ENCODE results near the gene BBS1. TPM values are rescaled to one million over a fixed set of nuclear protein-coding genes. Genes with fewer than 3 reads are reported as not detected.

The BBS1 gene
- total RNA-seq, 1 donor from 2014 or later: 8.2 TPM

GRCh38 chr11:66546966-66547661, 36.7 kb downstream of the BBS1 start:
- Histone ChIP-seq H3K27me3 (ENCODE audit: control insufficient read depth, insufficient read depth, low read length) (peaks cover 5% of the 10 kb centered on the region), H3K36me3 (ENCODE audit: control insufficient read depth, insufficient read depth, low read length) (peaks cover 9% of the 10 kb centered on the region), H3K4me3 (ENCODE audit: low read depth, low read length) (no peak overlapping the region)
- FAIRE-seq: no peak
- DNase-seq (ENCODE audit: low read depth): no peak
- TF ChIP-seq, protein P1, sequence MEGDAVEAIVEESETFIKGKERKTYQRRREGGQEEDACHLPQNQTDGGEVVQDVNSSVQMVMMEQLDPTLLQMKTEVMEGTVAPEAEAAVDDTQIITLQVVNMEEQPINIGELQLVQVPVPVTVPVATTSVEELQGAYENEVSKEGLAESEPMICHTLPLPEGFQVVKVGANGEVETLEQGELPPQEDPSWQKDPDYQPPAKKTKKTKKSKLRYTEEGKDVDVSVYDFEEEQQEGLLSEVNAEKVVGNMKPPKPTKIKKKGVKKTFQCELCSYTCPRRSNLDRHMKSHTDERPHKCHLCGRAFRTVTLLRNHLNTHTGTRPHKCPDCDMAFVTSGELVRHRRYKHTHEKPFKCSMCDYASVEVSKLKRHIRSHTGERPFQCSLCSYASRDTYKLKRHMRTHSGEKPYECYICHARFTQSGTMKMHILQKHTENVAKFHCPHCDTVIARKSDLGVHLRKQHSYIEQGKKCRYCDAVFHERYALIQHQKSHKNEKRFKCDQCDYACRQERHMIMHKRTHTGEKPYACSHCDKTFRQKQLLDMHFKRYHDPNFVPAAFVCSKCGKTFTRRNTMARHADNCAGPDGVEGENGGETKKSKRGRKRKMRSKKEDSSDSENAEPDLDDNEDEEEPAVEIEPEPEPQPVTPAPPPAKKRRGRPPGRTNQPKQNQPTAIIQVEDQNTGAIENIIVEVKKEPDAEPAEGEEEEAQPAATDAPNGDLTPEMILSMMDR (IDR thresholded peaks at IDR 0.05; ENCODE audit: insufficient read depth, low read length, severe bottlenecking): no peak

GRCh38 chr11:66547662-66548009, 37.2 kb downstream of the BBS1 start:
- TF ChIP-seq, protein P1 (IDR thresholded peaks at IDR 0.05; ENCODE audit: insufficient read depth, low read length, severe bottlenecking): no peak
- FAIRE-seq (no peak), DNase-seq (ENCODE audit: low read depth) (no peak)
- Histone ChIP-seq H3K4me3 (ENCODE audit: low read depth, low read length) (no peak overlapping the region), H3K36me3 (ENCODE audit: control insufficient read depth, insufficient read depth, low read length) (peaks cover 6% of the 10 kb centered on the region), H3K27me3 (ENCODE audit: control insufficient read depth, insufficient read depth, low read length) (peaks cover 5% of the 10 kb centered on the region)

- TF ChIP-seq, protein P1 (IDR thresholded peaks at IDR 0.05; ENCODE audit: insufficient read depth, low read length, severe bottlenecking): no peak
- Histone ChIP-seq H3K36me3 (ENCODE audit: control insufficient read depth, insufficient read depth, low read length) (peaks cover 2% of the 10 kb centered on the region), H3K4me3 (ENCODE audit: low read depth, low read length) (no peak overlapping the region), H3K27me3 (ENCODE audit: control insufficient read depth, insufficient read depth, low read length) (peaks cover 5% of the 10 kb centered on the region)
- DNase-seq (ENCODE audit: low read depth): no peak
- no peak for FAIRE-seq
These were observed 37.6 kb downstream of the BBS1 start for GRCh38 chr11:66548041-66548440.

DNA sequence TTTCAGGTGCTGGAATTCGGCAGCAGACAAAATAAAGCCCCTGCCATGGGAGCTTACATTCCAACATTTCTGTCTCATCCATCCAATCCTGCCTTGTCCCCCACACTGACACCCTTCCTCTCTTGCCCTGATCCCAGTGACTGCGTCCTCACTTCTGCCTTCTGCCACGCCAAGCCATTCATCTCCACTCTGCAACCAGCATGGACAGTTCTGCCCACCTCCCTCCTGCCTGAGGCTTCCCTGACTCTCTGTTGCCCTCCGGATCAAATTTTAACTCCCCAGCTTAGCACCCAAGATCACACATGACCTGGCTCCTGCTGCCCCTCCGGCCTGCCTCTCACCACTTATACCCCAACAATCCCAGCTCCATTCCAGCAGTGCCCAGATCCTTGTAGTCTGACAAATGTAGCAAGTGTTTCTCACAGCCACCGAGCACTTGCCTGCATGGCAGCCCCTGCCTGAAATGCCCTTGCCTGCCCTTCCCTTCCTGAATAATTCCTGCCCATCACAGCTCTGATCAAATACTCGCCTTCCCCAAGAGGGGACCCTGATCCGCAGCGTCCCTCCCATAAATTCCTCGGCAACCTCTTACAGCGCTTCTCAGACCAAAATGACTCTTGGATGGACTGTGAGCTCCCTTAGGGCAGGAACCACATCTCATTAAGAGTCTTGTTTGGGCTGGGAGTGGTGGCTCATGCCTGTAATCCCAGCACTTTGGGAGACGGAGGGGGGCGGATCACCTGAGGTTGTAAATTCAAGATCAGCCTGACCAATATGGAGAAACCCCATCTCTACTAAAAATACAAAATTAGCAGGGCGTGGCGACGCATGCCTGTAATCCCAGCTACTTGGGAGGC, 38.6 kb downstream of the BBS1 start:
- Histone ChIP-seq H3K36me3 (ENCODE audit: control insufficient read depth, insufficient read depth, low read length) (no peaks in the 10 kb centered on the region), H3K4me3 (ENCODE audit: low read depth, low read length) (no peak overlapping the region), H3K27me3 (ENCODE audit: control insufficient read depth, insufficient read depth, low read length) (peaks cover 5% of the 10 kb centered on the region)
- FAIRE-seq (no peak), DNase-seq (ENCODE audit: low read depth) (no peak)
- TF ChIP-seq, protein P1 (IDR thresholded peaks at IDR 0.05; ENCODE audit: insufficient read depth, low read length, severe bottlenecking): no peak

DNA sequence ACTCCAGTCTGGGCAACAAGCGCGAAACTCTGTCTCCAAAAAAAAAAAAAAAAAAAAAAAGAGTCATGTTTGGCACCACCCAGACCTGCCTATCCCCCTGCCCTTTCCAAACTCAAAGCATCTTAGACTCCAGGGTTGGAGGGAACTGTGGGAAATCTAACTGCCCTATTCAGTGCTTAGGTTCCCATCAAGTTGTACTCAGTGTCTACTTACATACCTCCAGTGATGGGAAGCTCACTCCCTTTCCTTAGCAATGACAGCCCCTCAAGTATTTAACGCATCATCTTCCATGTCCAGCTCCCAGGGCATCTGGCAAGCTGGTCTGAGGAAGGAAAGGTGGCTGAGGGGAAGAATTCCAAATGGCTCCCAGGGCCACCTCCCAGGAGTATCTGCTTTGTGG, 39.3 kb downstream of the BBS1 start:
- DNase-seq (ENCODE audit: low read depth) (no peak), FAIRE-seq (no peak)
- H3K4me3 ChIP-seq (ENCODE audit: low read depth, low read length): no peak overlapping the region
- H3K36me3 ChIP-seq (ENCODE audit: control insufficient read depth, insufficient read depth, low read length): no peaks in the 10 kb centered on the region
- TF ChIP-seq, protein P1 (IDR thresholded peaks at IDR 0.05; ENCODE audit: insufficient read depth, low read length, severe bottlenecking): no peak
- peaks cover 5% of the 10 kb centered on the region for H3K27me3 ChIP-seq (ENCODE audit: control insufficient read depth, insufficient read depth, low read length)

All from bronchial epithelial cell (primary cell).